ENCODE measurements around the gene SHD. TPM values are rescaled to one million over a fixed set of nuclear protein-coding genes. Genes with fewer than 3 reads are reported as not detected.

The SHD gene
- total RNA-seq, 1 donor from 2014 or later = not detected

DNA sequence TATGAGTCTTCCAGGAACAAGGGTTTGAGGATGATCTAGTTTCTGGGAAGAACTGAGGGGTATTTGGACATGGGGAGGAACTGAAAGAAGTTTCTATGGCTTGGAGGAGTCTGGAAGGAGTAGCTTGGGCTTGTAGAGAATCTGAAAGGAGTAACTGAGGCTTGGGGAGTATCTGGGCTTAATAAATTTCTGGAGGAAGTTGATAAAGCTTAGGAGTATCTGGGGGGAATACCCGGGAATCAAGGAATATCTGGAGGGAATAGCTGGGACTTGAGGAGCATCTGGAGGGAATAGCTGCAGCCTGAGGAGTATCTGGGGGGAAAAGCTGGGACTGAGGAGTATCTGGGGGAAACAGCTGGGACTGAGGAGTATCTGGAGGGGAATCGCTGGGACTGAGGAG is 41.4 kb downstream of the SHD start:
- DNase-seq (ENCODE audit: low read depth) = no peak
- Histone ChIP-seq H3K4me3 (ENCODE audit: low read depth, low read length) (no peak overlapping the region), H3K36me3 (ENCODE audit: control insufficient read depth, insufficient read depth, low read length) (no peaks in the 10 kb centered on the region), H3K27me3 (ENCODE audit: control insufficient read depth, insufficient read depth, low read length) (no peaks in the 10 kb centered on the region)
- TF ChIP-seq, protein P1, sequence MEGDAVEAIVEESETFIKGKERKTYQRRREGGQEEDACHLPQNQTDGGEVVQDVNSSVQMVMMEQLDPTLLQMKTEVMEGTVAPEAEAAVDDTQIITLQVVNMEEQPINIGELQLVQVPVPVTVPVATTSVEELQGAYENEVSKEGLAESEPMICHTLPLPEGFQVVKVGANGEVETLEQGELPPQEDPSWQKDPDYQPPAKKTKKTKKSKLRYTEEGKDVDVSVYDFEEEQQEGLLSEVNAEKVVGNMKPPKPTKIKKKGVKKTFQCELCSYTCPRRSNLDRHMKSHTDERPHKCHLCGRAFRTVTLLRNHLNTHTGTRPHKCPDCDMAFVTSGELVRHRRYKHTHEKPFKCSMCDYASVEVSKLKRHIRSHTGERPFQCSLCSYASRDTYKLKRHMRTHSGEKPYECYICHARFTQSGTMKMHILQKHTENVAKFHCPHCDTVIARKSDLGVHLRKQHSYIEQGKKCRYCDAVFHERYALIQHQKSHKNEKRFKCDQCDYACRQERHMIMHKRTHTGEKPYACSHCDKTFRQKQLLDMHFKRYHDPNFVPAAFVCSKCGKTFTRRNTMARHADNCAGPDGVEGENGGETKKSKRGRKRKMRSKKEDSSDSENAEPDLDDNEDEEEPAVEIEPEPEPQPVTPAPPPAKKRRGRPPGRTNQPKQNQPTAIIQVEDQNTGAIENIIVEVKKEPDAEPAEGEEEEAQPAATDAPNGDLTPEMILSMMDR (IDR thresholded peaks at IDR 0.05; ENCODE audit: insufficient read depth, low read length, poor library complexity, severe bottlenecking) = no peak

DNA sequence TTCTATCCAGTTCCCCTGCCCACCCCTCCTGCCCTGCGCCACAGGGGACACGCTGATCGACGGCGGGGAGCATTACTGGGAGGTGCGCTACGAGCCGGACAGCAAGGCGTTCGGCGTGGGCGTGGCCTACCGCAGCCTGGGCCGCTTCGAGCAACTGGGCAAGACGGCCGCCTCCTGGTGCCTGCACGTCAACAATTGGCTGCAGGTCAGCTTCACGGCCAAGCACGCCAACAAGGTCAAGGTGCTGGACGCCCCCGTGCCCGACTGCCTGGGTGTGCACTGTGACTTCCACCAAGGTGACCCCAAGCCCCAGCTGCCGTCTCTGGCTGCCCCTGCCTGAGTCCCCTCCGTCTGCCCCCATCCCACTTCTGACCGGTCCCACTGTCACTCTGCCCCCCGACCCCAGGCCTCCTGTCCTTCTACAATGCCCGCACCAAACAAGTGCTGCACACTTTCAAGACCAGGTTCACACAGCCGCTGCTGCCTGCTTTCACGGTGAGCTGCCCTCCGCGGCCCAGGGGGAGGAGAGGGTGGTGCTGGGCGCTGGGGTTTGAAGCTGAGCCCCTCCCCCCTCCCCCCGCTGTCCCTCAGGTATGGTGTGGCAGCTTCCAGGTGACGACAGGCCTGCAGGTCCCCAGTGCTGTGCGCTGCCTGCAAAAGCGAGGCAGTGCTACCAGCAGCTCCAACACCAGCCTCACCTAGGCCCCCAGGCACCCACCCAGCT is 44.0 kb downstream of the SHD start:
- TF ChIP-seq, protein P1 (IDR thresholded peaks at IDR 0.05; ENCODE audit: insufficient read depth, low read length, poor library complexity, severe bottlenecking) = no peak
- Histone ChIP-seq H3K36me3 (ENCODE audit: control insufficient read depth, insufficient read depth, low read length) (no peaks in the 10 kb centered on the region), H3K4me3 (ENCODE audit: low read depth, low read length) (no peak overlapping the region), H3K27me3 (ENCODE audit: control insufficient read depth, insufficient read depth, low read length) (no peaks in the 10 kb centered on the region)
- no peak for DNase-seq (ENCODE audit: low read depth)

DNA sequence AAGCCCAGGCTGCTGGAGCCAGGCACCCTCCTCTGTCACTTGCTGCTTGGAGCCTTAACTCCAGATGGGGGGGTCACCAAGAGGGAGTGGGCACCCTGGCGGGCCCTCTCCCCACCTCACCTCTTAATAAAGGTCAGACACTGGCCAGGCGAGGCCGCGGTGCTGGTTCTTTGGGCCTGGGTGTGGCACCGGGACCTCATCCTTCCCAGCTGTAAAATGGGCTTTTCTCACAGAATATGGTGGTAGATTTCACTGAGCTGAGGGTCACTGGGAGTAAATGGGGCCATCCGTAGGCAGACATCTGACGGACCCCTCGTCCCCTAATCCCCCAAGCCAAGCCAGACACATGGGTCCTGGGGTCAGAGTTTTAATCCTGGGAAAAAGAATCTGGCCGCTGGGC is 44.6 kb downstream of the SHD start:
- Histone ChIP-seq H3K27me3 (ENCODE audit: control insufficient read depth, insufficient read depth, low read length) (no peaks in the 10 kb centered on the region), H3K4me3 (ENCODE audit: low read depth, low read length) (no peak overlapping the region), H3K36me3 (ENCODE audit: control insufficient read depth, insufficient read depth, low read length) (no peaks in the 10 kb centered on the region)
- DNase-seq (ENCODE audit: low read depth) = no peak
- TF ChIP-seq, protein P1 (IDR thresholded peaks at IDR 0.05; ENCODE audit: insufficient read depth, low read length, poor library complexity, severe bottlenecking) = no peak

DNA sequence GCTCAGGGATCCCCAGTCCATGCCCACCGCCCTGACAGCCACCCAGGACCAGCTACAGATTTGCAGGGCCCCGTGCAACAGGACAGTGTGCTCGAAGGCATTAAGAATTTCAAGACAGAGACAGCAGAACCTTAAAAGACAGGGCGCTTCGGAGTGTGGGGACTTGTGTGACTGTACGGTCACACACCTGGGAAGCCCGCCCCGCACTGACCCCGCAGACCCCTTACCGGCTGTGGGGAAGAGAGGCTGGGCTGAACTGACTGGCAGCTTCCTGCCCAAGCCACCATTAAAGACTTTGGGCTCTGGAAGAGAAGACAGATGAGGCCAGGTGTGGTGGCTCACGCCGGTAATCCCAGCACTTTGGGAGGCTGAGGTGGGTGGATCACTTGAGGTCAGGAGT is 45.2 kb downstream of the SHD start:
- TF ChIP-seq, protein P1 (IDR thresholded peaks at IDR 0.05; ENCODE audit: insufficient read depth, low read length, poor library complexity, severe bottlenecking) = no peak
- Histone ChIP-seq H3K4me3 (ENCODE audit: low read depth, low read length) (no peak overlapping the region), H3K36me3 (ENCODE audit: control insufficient read depth, insufficient read depth, low read length) (no peaks in the 10 kb centered on the region), H3K27me3 (ENCODE audit: control insufficient read depth, insufficient read depth, low read length) (no peaks in the 10 kb centered on the region)
- no peak for DNase-seq (ENCODE audit: low read depth)

DNA sequence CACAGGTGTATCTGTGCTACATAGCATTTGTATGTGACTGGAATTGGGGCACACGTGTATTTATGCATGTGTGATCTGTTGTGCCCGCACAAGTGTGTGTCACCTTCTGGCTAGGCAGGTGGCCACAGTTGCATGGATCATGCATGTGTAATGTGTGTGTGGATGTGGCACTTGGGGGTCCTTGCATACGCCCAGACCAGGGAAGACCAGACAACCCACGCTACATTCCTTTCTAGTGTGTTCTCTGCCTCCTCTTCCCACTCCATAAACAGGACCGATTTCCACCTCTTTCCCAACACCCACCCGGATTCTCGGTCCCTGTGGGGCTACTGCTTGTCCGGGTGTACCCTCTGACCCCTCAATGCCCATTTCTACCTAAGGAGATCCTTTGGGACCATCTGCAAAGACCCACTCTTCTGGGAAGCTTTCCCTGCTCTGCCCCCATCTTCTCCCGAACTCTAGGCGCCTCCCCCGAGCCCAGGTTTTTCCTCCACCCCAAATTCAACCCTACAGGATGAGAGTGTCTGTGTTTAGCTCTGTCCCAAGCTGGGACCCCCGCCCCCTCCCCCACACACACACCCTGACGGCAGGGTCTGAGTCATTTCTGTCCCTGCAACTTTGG is 47.3 kb downstream of the SHD start:
- TF ChIP-seq, protein P1 (IDR thresholded peaks at IDR 0.05; ENCODE audit: insufficient read depth, low read length, poor library complexity, severe bottlenecking) = no peak
- DNase-seq (ENCODE audit: low read depth) = no peak

More for the DNA sequence above, 47.3 kb downstream of the SHD start:
- no peak overlapping the region for H3K4me3 ChIP-seq (ENCODE audit: low read depth, low read length)
- H3K27me3 ChIP-seq (ENCODE audit: control insufficient read depth, insufficient read depth, low read length) = no peaks in the 10 kb centered on the region
- H3K36me3 ChIP-seq (ENCODE audit: control insufficient read depth, insufficient read depth, low read length) = peaks cover 1% of the 10 kb centered on the region
